HEK293 (cell line): ENCODE data around the gene ZIC5.

Source experiments
- GLIS1 ChIP-seq: fragments of 450-650 bp; formaldehyde crosslinking; IDR thresholded peaks from 2 replicates; pipeline ENCODE4 v1.5.1; 2016; ENCODE audit warnings: missing biosample characterization, missing genetic modification characterization
- GLIS2 ChIP-seq: fragments of 450-650 bp; formaldehyde crosslinking; IDR thresholded peaks from 2 replicates; pipeline ENCODE4 v1.5.1; 2016; ENCODE audit warnings: missing biosample characterization, missing genetic modification characterization
- IKZF3 ChIP-seq: fragments of 450-650 bp; IDR thresholded peaks from 2 replicates; pipeline ENCODE4 v1.5.0; 2018; ENCODE audit warnings: missing biosample characterization, mild to moderate bottlenecking, missing genetic modification characterization, moderate library complexity
- OSR2 ChIP-seq: fragments of 450-650 bp; formaldehyde crosslinking; IDR thresholded peaks from 2 replicates; pipeline ENCODE4 v1.5.1; 2016; ENCODE audit warnings: missing biosample characterization, missing genetic modification characterization
- PATZ1 ChIP-seq: fragments of 450-650 bp; formaldehyde crosslinking; IDR thresholded peaks from 2 replicates; pipeline ENCODE4 v1.5.1; 2016; ENCODE audit warnings: missing biosample characterization, missing genetic modification characterization
- PBX3 ChIP-seq: sonication (generic); formaldehyde crosslinking; IDR thresholded peaks from 2 replicates; pipeline ENCODE4 v1.8.1; 2022; ENCODE audit warnings: mild to moderate bottlenecking, moderate library complexity, missing genetic modification reagents
- ZBTB8A ChIP-seq: fragments of 450-650 bp; formaldehyde crosslinking; IDR thresholded peaks from 2 replicates; pipeline ENCODE4 v1.5.1; 2016; ENCODE audit warnings: missing biosample characterization, missing genetic modification characterization
- ZFHX2 ChIP-seq: fragments of 450-650 bp; formaldehyde crosslinking; conservative IDR thresholded peaks from 2 replicates; pipeline ENCODE4 v1.5.1; 2016; ENCODE audit warnings: missing biosample characterization, missing genetic modification characterization
- ZFP3 ChIP-seq: fragments of 450-650 bp; formaldehyde crosslinking; IDR thresholded peaks from 2 replicates; pipeline ENCODE4 v1.5.1; 2016; ENCODE audit warnings: low read depth, missing biosample characterization, missing genetic modification characterization
- ZNF133 ChIP-seq: fragments of 450-650 bp; formaldehyde crosslinking; IDR thresholded peaks from 2 replicates; pipeline ENCODE4 v1.5.1; 2016; ENCODE audit warnings: missing biosample characterization, missing genetic modification characterization
- ZNF174 ChIP-seq: fragments of 450-650 bp; formaldehyde crosslinking; IDR thresholded peaks from 2 replicates; pipeline ENCODE4 v1.5.0; 2017; ENCODE audit warnings: missing biosample characterization, mild to moderate bottlenecking, missing genetic modification characterization
- ZNF184 ChIP-seq: fragments of 450-650 bp; IDR thresholded peaks from 2 replicates; pipeline ENCODE4 v1.5.1; 2018; ENCODE audit warnings: missing biosample characterization, mild to moderate bottlenecking, missing genetic modification characterization
- ZNF19 ChIP-seq: fragments of 450-650 bp; formaldehyde crosslinking; IDR thresholded peaks from 2 replicates; pipeline ENCODE4; 2016; ENCODE audit warnings: missing biosample characterization, missing genetic modification characterization, low read depth
- ZNF211 ChIP-seq: fragments of 450-650 bp; formaldehyde crosslinking; IDR thresholded peaks from 2 replicates; pipeline ENCODE4 v1.5.1; 2016; ENCODE audit warnings: low read depth, missing biosample characterization, missing genetic modification characterization
- ZNF239 ChIP-seq: fragments of 450-650 bp; formaldehyde crosslinking; IDR thresholded peaks from 2 replicates; pipeline ENCODE4 v1.5.1; 2016; ENCODE audit warnings: missing biosample characterization, missing genetic modification characterization
- ZNF24 ChIP-seq: fragments of 450-650 bp; formaldehyde crosslinking; IDR thresholded peaks from 2 replicates; pipeline ENCODE4 v1.5.1; 2016; ENCODE audit warnings: missing biosample characterization, missing genetic modification characterization
- ZNF274 ChIP-seq, 2 experiments: fragments of 200-500 bp in 1 of 2; fragments of 450-650 bp in 1 of 2; sonication (Bioruptor generic) in 1 of 2; formaldehyde crosslinking in 1 of 2; IDR thresholded peaks; 2 replicates each; pipeline versions ENCODE4 v1.5.1 to v1.6.1; 2014 to 2016; ENCODE audit warnings: borderline replicate concordance in 1 of 2, inconsistent platforms in 1 of 2, low read length in 1 of 2, missing biosample characterization in 1 of 2, missing genetic modification characterization in 1 of 2
- ZNF280C ChIP-seq: fragments of 450-650 bp; formaldehyde crosslinking; IDR thresholded peaks from 2 replicates; pipeline ENCODE4 v1.5.1; 2016; ENCODE audit warnings: missing biosample characterization, missing genetic modification characterization
- ZNF341 ChIP-seq: fragments of 450-650 bp; formaldehyde crosslinking; IDR thresholded peaks from 2 replicates; pipeline ENCODE4; 2016; ENCODE audit warnings: low read depth, missing biosample characterization, missing genetic modification characterization
- ZNF398 ChIP-seq: fragments of 450-650 bp; formaldehyde crosslinking; IDR thresholded peaks from 2 replicates; pipeline ENCODE4 v1.5.1; 2017; ENCODE audit warnings: missing biosample characterization, missing genetic modification characterization
- ZNF423 ChIP-seq: fragments of 450-650 bp; formaldehyde crosslinking; IDR thresholded peaks from 2 replicates; pipeline ENCODE4 v1.5.1; 2016; ENCODE audit warnings: missing biosample characterization, missing genetic modification characterization
- ZNF548 ChIP-seq: fragments of 450-650 bp; formaldehyde crosslinking; IDR thresholded peaks from 2 replicates; pipeline ENCODE4 v1.5.1; 2016; ENCODE audit warnings: missing biosample characterization, missing genetic modification characterization
- ZNF596 ChIP-seq: fragments of 450-650 bp; IDR thresholded peaks from 2 replicates; pipeline ENCODE4 v1.5.0; 2018; ENCODE audit warnings: missing biosample characterization, mild to moderate bottlenecking, missing genetic modification characterization, moderate library complexity
- ZNF639 ChIP-seq: fragments of 450-650 bp; formaldehyde crosslinking; IDR thresholded peaks from 2 replicates; pipeline ENCODE4 v1.5.1; 2016; ENCODE audit warnings: missing biosample characterization, missing genetic modification characterization
- ZNF677 ChIP-seq: fragments of 450-650 bp; IDR thresholded peaks from 2 replicates; pipeline ENCODE4 v1.5.0; 2018; ENCODE audit warnings: missing biosample characterization, mild to moderate bottlenecking, missing genetic modification characterization, moderate library complexity
- ZNF768 ChIP-seq: fragments of 450-650 bp; formaldehyde crosslinking; IDR thresholded peaks from 2 replicates; pipeline ENCODE4 v1.5.1; 2018; ENCODE audit warnings: missing biosample characterization, mild to moderate bottlenecking, missing genetic modification characterization
- ZNF777 ChIP-seq: fragments of 450-650 bp; formaldehyde crosslinking; IDR thresholded peaks from 2 replicates; pipeline ENCODE4 v1.5.1; 2017; ENCODE audit warnings: missing biosample characterization, missing genetic modification characterization, borderline replicate concordance
- ZSCAN23 ChIP-seq: fragments of 450-650 bp; formaldehyde crosslinking; IDR thresholded peaks from 2 replicates; pipeline ENCODE4 v1.5.1; 2016; ENCODE audit warnings: missing biosample characterization, missing genetic modification characterization
- ZSCAN5A ChIP-seq: fragments of 450-650 bp; formaldehyde crosslinking; IDR thresholded peaks from 2 replicates; pipeline ENCODE4 v1.5.1; 2016; ENCODE audit warnings: missing biosample characterization, missing genetic modification characterization

The ZIC5 gene

GRCh38 chr13:99991013-99991827, 19.7 kb upstream of the ZIC5 start (continued):
- TF ChIP-seq PBX3 (CRISPR knock-in tag) (no peak), ZNF184 (no peak), IKZF3 (peak; percentile 8; the same call in 1 of the 2 replicates), ZNF398 (no peak), ZNF777 (no peak), ZNF548 (no peak), ZNF174 (tag by site-specific recombination) (no peak), ZNF133 (tag by site-specific recombination) (no peak), GLIS2 (peak; percentile 47), ZNF677 (tag by site-specific recombination) (no peak), OSR2 (tag by site-specific recombination) (peak; percentile 49; the same call in 1 of the 2 replicates), ZSCAN5A (tag by site-specific recombination) (no peak), ZNF639 (tag by site-specific recombination) (0 out of 2 replicates have a peak, but pooled peaks have one; percentile 9), ZNF341 (tag by site-specific recombination) (peak; percentile 60), GLIS1 (tag by site-specific recombination) (peak; percentile 90), PATZ1 (tag by site-specific recombination) (peak; percentile 55), ZNF280C (tag by site-specific recombination) (no peak), ZNF274 (IDR thresholded peaks at IDR 0.05; ENCODE audit: low read length) (no peak), ZNF274 (tag by site-specific recombination; IDR thresholded peaks at IDR 0.05; ENCODE audit: borderline replicate concordance) (no peak), ZFP3 (tag by site-specific recombination) (no peak), ZNF19 (tag by site-specific recombination) (no peak), ZNF211 (tag by site-specific recombination) (no peak), ZNF239 (tag by site-specific recombination) (no peak), ZSCAN23 (tag by site-specific recombination) (no peak), ZNF596 (tag by site-specific recombination) (no peak), ZNF768 (tag by site-specific recombination) (no peak), ZNF24 (tag by site-specific recombination) (no peak), ZNF423 (tag by site-specific recombination) (peak; percentile 49; the same call in 1 of the 2 replicates), ZBTB8A (tag by site-specific recombination) (peak; percentile 67), ZFHX2 (tag by site-specific recombination) (no peak; the same call in 1 of the 2 replicates)
